ENCODE measurements around the gene ELFN1.

- TF ChIP-seq CTCF (conservative IDR thresholded peaks at IDR 0.05; ENCODE audit: low read length) (no peak), EZH2phosphoT487 (IDR thresholded peaks at IDR 0.05; ENCODE audit: borderline replicate concordance) (no peak)
Measured at GRCh38 chr7:1745576-1746490, 75.8 kb downstream of the ELFN1 start.

Data from Loucy (cell line).